ENCODE measurements around the gene NUDT16L1. TPM values are rescaled to one million over a fixed set of nuclear protein-coding genes. Genes with fewer than 3 reads are reported as not detected.

NUDT16L1 gene
- polyA plus RNA-seq, 1 of the 3 experiments (the other 2 are of a cell fraction): 45.8 TPM

DNA sequence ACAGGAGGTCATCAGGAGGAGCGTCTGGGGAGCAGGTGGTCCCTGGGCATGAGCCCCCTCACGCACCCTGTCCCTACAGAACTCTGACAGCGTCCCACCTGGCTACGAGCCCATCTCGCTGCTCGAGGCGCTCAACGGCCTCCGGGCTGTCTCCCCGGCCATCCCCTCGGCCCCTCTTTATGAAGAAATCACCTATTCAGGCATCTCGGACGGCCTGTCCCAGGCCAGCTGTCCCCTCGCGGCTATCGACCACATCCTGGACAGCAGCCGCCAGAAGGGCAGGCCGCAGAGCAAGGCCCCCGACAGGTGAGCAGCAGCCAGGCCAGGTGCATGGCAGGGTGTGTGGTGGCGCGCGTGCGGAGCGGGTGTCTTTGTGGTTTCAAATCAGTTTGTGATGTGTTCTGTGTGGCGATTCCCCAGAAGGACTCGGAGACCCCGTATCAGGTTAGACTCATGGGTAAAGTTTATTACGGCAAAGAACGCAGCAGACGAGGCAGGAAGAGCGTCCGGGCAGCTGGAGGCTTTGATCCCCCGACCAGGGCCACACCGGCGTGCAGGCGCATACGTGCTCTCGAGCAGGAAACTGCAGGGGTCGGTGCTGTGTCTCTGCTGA lies 11.8 kb upstream of the NUDT16L1 start:
- Histone ChIP-seq H3K27ac (ENCODE audit: low read depth in 2 of 2, low read length in 1 of 2) (no peak overlapping the region), H3F3A (replicated peaks; ENCODE audit: insufficient read depth) (no peaks in the 10 kb centered on the region), H3K9me2 (no peaks in the 10 kb centered on the region), H4K20me1 (ENCODE audit: insufficient read depth) (0 out of 2 replicates have a peak, but pooled peaks cover 2% of the 10 kb centered on the region), H3K9ac (no peak overlapping the region), H3K79me2 (ENCODE audit: insufficient read depth) (no peaks in the 10 kb centered on the region; the same call in 1 of the 2 replicates), H3K4me1 (ENCODE audit: control insufficient read depth in 1 of 2, insufficient read depth in 2 of 2, low read depth in 1 of 2, low read length in 1 of 2) (peaks cover 0 to 4% of the 10 kb centered on the region in 2 experiments; a peak in 1 of 4 replicates), H3K27me3 (ENCODE audit: insufficient read depth) (no peaks in the 10 kb centered on the region), H3K9me3 (no peaks in the 10 kb centered on the region), H3K4me2 (no peak overlapping the region), H3K36me3 (replicated peaks in 1 of 2; ENCODE audit: control insufficient read depth in 1 of 2, insufficient read depth in 2 of 2, low read length in 1 of 2) (peaks cover 0 to 56% of the 10 kb centered on the region in 2 experiments), H3K4me3 (ENCODE audit: low read depth in 2 of 2, low read length in 1 of 2) (no peak overlapping the region), H2AFZ (ENCODE audit: low read depth) (no peak overlapping the region)
- ChIA-PET POLR2A (no interaction called here), CTCF (no interaction called here)
- TF ChIP-seq NRF1 (IDR thresholded peaks at IDR 0.05; ENCODE audit: low read depth, low read length): no peak
- no peak for TF ChIP-seq TCF12 (IDR thresholded peaks at IDR 0.05)
- no peak for TF ChIP-seq RAD21 (IDR thresholded peaks at IDR 0.05; ENCODE audit: low read length)
- WGBS (ENCODE audit: low lambda C conversion rate): 97% methylated on average over 27 of the region's 39 CpGs
- DNase-seq: no peak

DNA sequence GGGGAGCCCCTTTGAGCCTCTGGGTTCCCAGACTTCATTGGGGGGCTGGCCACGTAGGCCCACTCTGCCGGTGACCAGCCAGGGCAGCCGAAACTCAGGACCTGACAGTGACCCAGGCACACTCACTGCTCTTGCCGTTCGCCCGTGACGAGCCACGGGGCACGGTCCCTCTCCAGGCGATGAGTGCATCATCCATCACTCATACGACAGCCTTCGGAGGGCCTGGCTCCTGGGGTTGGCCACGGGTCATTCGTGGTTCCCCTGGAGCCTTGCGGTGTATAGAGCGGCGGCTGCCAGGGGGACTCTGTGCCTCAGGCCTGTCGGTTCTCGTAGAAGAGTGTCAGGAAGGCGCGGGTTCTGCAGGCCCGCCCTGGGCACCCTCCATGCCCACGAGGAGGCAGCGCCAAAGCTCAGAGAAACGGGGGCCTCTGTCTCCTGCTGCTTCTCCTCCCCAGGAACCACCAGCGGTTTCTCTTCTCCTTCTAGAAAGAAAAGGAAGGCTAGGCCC lies 11.2 kb upstream of the NUDT16L1 start:
- H3K79me2 ChIP-seq (ENCODE audit: insufficient read depth): no peaks in the 10 kb centered on the region; the same call in 1 of the 2 replicates
- ChIA-PET CTCF (interaction anchor here (0.9 to 1.3 kb wide), 3 partner anchors 9 to 58 kb away, joined by 3 to 6 read pairs (median 4); partner anchors contain the start of gene MGRN1), POLR2A (no interaction called here)
- H3K4me3 ChIP-seq (ENCODE audit: low read depth in 2 of 2, low read length in 1 of 2): no peak overlapping the region
- H3K9me2 ChIP-seq: no peaks in the 10 kb centered on the region
- TF ChIP-seq, protein P1, sequence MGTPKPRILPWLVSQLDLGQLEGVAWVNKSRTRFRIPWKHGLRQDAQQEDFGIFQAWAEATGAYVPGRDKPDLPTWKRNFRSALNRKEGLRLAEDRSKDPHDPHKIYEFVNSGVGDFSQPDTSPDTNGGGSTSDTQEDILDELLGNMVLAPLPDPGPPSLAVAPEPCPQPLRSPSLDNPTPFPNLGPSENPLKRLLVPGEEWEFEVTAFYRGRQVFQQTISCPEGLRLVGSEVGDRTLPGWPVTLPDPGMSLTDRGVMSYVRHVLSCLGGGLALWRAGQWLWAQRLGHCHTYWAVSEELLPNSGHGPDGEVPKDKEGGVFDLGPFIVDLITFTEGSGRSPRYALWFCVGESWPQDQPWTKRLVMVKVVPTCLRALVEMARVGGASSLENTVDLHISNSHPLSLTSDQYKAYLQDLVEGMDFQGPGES (IDR thresholded peaks at IDR 0.05; ENCODE audit: low read depth, low read length): no peak
- TF ChIP-seq CHD2 (IDR thresholded peaks at IDR 0.05; ENCODE audit: low read length, partially characterized antibody) (no peak), MEF2A (IDR thresholded peaks at IDR 0.05; ENCODE audit: borderline replicate concordance, low read depth) (no peak), NRF1 (IDR thresholded peaks at IDR 0.05; ENCODE audit: low read depth, low read length) (no peak), SIN3A (IDR thresholded peaks at IDR 0.05; ENCODE audit: borderline replicate concordance, low read depth, low read length) (no peak), MXI1 (IDR thresholded peaks at IDR 0.05; ENCODE audit: low read depth, low read length) (no peak), RXRA (IDR thresholded peaks at IDR 0.05; ENCODE audit: borderline replicate concordance, low read depth) (no peak), JUND (IDR thresholded peaks at IDR 0.05) (no peak), SMC3 (IDR thresholded peaks at IDR 0.05; ENCODE audit: low read depth, low read length) (no peak), GATA2 (CRISPR knock-in tag; IDR thresholded peaks at IDR 0.05) (no peak)
- TF ChIP-seq, protein P2, sequence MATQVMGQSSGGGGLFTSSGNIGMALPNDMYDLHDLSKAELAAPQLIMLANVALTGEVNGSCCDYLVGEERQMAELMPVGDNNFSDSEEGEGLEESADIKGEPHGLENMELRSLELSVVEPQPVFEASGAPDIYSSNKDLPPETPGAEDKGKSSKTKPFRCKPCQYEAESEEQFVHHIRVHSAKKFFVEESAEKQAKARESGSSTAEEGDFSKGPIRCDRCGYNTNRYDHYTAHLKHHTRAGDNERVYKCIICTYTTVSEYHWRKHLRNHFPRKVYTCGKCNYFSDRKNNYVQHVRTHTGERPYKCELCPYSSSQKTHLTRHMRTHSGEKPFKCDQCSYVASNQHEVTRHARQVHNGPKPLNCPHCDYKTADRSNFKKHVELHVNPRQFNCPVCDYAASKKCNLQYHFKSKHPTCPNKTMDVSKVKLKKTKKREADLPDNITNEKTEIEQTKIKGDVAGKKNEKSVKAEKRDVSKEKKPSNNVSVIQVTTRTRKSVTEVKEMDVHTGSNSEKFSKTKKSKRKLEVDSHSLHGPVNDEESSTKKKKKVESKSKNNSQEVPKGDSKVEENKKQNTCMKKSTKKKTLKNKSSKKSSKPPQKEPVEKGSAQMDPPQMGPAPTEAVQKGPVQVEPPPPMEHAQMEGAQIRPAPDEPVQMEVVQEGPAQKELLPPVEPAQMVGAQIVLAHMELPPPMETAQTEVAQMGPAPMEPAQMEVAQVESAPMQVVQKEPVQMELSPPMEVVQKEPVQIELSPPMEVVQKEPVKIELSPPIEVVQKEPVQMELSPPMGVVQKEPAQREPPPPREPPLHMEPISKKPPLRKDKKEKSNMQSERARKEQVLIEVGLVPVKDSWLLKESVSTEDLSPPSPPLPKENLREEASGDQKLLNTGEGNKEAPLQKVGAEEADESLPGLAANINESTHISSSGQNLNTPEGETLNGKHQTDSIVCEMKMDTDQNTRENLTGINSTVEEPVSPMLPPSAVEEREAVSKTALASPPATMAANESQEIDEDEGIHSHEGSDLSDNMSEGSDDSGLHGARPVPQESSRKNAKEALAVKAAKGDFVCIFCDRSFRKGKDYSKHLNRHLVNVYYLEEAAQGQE (IDR thresholded peaks at IDR 0.05; ENCODE audit: low read depth, low read length): no peak
- TF ChIP-seq, protein P3, sequence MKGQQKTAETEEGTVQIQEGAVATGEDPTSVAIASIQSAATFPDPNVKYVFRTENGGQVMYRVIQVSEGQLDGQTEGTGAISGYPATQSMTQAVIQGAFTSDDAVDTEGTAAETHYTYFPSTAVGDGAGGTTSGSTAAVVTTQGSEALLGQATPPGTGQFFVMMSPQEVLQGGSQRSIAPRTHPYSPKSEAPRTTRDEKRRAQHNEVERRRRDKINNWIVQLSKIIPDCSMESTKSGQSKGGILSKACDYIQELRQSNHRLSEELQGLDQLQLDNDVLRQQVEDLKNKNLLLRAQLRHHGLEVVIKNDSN (IDR thresholded peaks at IDR 0.05; ENCODE audit: borderline replicate concordance, low read depth): no peak
- TF ChIP-seq, protein P4, sequence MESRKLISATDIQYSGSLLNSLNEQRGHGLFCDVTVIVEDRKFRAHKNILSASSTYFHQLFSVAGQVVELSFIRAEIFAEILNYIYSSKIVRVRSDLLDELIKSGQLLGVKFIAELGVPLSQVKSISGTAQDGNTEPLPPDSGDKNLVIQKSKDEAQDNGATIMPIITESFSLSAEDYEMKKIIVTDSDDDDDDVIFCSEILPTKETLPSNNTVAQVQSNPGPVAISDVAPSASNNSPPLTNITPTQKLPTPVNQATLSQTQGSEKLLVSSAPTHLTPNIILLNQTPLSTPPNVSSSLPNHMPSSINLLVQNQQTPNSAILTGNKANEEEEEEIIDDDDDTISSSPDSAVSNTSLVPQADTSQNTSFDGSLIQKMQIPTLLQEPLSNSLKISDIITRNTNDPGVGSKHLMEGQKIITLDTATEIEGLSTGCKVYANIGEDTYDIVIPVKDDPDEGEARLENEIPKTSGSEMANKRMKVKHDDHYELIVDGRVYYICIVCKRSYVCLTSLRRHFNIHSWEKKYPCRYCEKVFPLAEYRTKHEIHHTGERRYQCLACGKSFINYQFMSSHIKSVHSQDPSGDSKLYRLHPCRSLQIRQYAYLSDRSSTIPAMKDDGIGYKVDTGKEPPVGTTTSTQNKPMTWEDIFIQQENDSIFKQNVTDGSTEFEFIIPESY (IDR thresholded peaks at IDR 0.05; ENCODE audit: borderline replicate concordance, low read depth): no peak
- no peak overlapping the region for H2AFZ ChIP-seq (ENCODE audit: low read depth)
- WGBS (ENCODE audit: low lambda C conversion rate): 96% methylated on average over 17 of the region's 26 CpGs
- H3K4me2 ChIP-seq: no peak overlapping the region
- 0 out of 2 replicates have a peak, but pooled peaks cover 2% of the 10 kb centered on the region for H4K20me1 ChIP-seq (ENCODE audit: insufficient read depth)
- DNase-seq: no peak
- H3K9ac ChIP-seq: no peak overlapping the region
- H3K9me3 ChIP-seq: no peaks in the 10 kb centered on the region
- H3F3A ChIP-seq (replicated peaks; ENCODE audit: insufficient read depth): no peaks in the 10 kb centered on the region
- no peaks in the 10 kb centered on the region for H3K27me3 ChIP-seq (ENCODE audit: insufficient read depth)
- peaks cover 0 to 56% of the 10 kb centered on the region in 2 experiments for H3K36me3 ChIP-seq (replicated peaks in 1 of 2; ENCODE audit: control insufficient read depth in 1 of 2, insufficient read depth in 2 of 2, low read length in 1 of 2)
- no peak overlapping the region for H3K27ac ChIP-seq (ENCODE audit: low read depth in 2 of 2, low read length in 1 of 2)
- H3K4me1 ChIP-seq (ENCODE audit: control insufficient read depth in 1 of 2, insufficient read depth in 2 of 2, low read depth in 1 of 2, low read length in 1 of 2): peaks cover 0 to 4% of the 10 kb centered on the region in 2 experiments; a peak in 1 of 4 replicates
